ENCODE measurements around the gene TMEM131. TPM values are rescaled to one million over a fixed set of nuclear protein-coding genes. Genes with fewer than 3 reads are reported as not detected.

TMEM131 gene
- total and polyA plus RNA-seq, 2 experiments from 2014 or later, result 9.2 to 22.7 TPM

DNA sequence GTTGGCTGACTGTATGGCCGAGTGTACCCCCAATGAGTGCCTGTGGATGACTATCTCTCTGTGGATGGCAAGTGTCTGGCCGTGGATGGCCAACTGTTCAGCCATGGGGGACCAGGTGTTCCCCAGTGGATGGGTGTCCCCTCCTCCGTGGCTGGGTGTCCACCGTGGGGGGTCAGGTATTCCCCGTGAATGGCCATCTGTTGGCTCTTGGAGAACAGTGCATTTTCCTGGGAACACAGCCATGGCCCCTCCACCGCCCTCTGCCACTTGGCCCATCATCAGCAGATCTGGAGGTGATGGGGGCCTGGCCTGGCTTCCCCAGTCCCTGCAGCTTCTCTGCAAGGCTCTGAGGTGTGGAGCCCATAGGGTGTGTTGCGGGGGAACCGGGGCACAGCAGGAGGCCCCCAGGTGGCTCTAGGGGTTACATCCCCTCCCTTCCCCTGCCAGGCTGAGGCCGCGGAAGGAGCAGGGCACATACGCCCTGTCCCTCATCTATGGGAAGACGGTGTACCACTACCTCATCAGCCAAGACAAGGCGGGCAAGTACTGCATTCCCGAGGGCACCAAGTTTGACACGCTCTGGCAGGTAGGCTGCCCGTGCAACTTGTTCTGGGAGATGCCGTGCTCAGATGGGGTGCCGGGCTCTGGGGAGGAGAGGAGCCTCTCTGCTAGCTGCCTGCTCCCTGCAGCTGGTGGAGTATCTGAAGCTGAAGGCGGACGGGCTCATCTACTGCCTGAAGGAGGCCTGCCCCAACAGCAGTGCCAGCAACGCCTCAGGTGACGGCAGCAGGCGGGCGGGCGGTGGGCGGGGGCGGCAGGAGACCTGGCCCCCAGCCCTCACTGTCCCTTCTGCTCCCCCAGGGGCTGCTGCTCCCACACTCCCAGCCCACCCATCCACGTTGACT is 263.1 kb downstream of the TMEM131 start:
- no peak overlapping the region for H2AFZ ChIP-seq
- H3K4me1 ChIP-seq (ENCODE audit: insufficient read depth), result no peaks in the 10 kb centered on the region
- no peaks in the 10 kb centered on the region for H4K20me1 ChIP-seq (replicated peaks; ENCODE audit: insufficient read depth)
- DNase-seq (ENCODE audit: low spot score) (no peak), ATAC-seq (no peak)
- Mint-ChIP-seq H3K9me3 (peaks cover 5% of the 10 kb centered on the region; the same call in 1 of the 3 replicates), H3K27ac (no peak overlapping the region), H3K27me3 (ENCODE audit: insufficient read depth, low read depth, poor library complexity) (peaks cover 4% of the 10 kb centered on the region), H3K4me1 (no peaks in the 10 kb centered on the region; the same call in 2 of the 3 replicates), H3K4me3 (no peak overlapping the region), H3K36me3 (ENCODE audit: low read depth) (no peaks in the 10 kb centered on the region; the same call in 2 of the 3 replicates)
- no peaks in the 10 kb centered on the region for H3K79me2 ChIP-seq (replicated peaks; ENCODE audit: insufficient read depth)
- H3K27me3 ChIP-seq (ENCODE audit: insufficient read depth), result no peaks in the 10 kb centered on the region
- H3K27ac ChIP-seq (ENCODE audit: low read depth), result no peak overlapping the region
- H3K4me3 ChIP-seq, result no peak overlapping the region
- H3K9me2 ChIP-seq (ENCODE audit: insufficient read depth), result no peaks in the 10 kb centered on the region
- no peak overlapping the region for H3K4me2 ChIP-seq
- TF ChIP-seq, protein P1, sequence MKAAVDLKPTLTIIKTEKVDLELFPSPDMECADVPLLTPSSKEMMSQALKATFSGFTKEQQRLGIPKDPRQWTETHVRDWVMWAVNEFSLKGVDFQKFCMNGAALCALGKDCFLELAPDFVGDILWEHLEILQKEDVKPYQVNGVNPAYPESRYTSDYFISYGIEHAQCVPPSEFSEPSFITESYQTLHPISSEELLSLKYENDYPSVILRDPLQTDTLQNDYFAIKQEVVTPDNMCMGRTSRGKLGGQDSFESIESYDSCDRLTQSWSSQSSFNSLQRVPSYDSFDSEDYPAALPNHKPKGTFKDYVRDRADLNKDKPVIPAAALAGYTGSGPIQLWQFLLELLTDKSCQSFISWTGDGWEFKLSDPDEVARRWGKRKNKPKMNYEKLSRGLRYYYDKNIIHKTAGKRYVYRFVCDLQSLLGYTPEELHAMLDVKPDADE (IDR thresholded peaks at IDR 0.05), result no peak
- TF ChIP-seq CREB1 (CRISPR knock-in tag; IDR thresholded peaks at IDR 0.05; ENCODE audit: low read depth) (no peak), EZH2phosphoT487 (IDR thresholded peaks at IDR 0.05; ENCODE audit: unreplicated experiment) (no peak), JUNB (IDR thresholded peaks at IDR 0.05; ENCODE audit: unreplicated experiment) (no peak), NANOG (IDR thresholded peaks at IDR 0.05; ENCODE audit: borderline replicate concordance) (no peak), EZH2 (IDR thresholded peaks at IDR 0.05; ENCODE audit: low read depth, unreplicated experiment) (no peak), STAT1 (IDR thresholded peaks at IDR 0.05; ENCODE audit: unreplicated experiment) (no peak), POLR2AphosphoS5 (IDR thresholded peaks at IDR 0.05; ENCODE audit: low read depth) (no peak), ZNF331 (CRISPR knock-in tag; IDR thresholded peaks at IDR 0.05; ENCODE audit: low read depth) (no peak), ZNF114 (CRISPR knock-in tag; IDR thresholded peaks at IDR 0.05) (no peak)
- TF ChIP-seq, protein P2, sequence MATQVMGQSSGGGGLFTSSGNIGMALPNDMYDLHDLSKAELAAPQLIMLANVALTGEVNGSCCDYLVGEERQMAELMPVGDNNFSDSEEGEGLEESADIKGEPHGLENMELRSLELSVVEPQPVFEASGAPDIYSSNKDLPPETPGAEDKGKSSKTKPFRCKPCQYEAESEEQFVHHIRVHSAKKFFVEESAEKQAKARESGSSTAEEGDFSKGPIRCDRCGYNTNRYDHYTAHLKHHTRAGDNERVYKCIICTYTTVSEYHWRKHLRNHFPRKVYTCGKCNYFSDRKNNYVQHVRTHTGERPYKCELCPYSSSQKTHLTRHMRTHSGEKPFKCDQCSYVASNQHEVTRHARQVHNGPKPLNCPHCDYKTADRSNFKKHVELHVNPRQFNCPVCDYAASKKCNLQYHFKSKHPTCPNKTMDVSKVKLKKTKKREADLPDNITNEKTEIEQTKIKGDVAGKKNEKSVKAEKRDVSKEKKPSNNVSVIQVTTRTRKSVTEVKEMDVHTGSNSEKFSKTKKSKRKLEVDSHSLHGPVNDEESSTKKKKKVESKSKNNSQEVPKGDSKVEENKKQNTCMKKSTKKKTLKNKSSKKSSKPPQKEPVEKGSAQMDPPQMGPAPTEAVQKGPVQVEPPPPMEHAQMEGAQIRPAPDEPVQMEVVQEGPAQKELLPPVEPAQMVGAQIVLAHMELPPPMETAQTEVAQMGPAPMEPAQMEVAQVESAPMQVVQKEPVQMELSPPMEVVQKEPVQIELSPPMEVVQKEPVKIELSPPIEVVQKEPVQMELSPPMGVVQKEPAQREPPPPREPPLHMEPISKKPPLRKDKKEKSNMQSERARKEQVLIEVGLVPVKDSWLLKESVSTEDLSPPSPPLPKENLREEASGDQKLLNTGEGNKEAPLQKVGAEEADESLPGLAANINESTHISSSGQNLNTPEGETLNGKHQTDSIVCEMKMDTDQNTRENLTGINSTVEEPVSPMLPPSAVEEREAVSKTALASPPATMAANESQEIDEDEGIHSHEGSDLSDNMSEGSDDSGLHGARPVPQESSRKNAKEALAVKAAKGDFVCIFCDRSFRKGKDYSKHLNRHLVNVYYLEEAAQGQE (IDR thresholded peaks at IDR 0.05; ENCODE audit: unreplicated experiment), result no peak
- TF ChIP-seq, protein P3, sequence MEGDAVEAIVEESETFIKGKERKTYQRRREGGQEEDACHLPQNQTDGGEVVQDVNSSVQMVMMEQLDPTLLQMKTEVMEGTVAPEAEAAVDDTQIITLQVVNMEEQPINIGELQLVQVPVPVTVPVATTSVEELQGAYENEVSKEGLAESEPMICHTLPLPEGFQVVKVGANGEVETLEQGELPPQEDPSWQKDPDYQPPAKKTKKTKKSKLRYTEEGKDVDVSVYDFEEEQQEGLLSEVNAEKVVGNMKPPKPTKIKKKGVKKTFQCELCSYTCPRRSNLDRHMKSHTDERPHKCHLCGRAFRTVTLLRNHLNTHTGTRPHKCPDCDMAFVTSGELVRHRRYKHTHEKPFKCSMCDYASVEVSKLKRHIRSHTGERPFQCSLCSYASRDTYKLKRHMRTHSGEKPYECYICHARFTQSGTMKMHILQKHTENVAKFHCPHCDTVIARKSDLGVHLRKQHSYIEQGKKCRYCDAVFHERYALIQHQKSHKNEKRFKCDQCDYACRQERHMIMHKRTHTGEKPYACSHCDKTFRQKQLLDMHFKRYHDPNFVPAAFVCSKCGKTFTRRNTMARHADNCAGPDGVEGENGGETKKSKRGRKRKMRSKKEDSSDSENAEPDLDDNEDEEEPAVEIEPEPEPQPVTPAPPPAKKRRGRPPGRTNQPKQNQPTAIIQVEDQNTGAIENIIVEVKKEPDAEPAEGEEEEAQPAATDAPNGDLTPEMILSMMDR (conservative IDR thresholded peaks at IDR 0.05; ENCODE audit: low read depth in 2 of 2), result no peak
- TF ChIP-seq, protein P4, sequence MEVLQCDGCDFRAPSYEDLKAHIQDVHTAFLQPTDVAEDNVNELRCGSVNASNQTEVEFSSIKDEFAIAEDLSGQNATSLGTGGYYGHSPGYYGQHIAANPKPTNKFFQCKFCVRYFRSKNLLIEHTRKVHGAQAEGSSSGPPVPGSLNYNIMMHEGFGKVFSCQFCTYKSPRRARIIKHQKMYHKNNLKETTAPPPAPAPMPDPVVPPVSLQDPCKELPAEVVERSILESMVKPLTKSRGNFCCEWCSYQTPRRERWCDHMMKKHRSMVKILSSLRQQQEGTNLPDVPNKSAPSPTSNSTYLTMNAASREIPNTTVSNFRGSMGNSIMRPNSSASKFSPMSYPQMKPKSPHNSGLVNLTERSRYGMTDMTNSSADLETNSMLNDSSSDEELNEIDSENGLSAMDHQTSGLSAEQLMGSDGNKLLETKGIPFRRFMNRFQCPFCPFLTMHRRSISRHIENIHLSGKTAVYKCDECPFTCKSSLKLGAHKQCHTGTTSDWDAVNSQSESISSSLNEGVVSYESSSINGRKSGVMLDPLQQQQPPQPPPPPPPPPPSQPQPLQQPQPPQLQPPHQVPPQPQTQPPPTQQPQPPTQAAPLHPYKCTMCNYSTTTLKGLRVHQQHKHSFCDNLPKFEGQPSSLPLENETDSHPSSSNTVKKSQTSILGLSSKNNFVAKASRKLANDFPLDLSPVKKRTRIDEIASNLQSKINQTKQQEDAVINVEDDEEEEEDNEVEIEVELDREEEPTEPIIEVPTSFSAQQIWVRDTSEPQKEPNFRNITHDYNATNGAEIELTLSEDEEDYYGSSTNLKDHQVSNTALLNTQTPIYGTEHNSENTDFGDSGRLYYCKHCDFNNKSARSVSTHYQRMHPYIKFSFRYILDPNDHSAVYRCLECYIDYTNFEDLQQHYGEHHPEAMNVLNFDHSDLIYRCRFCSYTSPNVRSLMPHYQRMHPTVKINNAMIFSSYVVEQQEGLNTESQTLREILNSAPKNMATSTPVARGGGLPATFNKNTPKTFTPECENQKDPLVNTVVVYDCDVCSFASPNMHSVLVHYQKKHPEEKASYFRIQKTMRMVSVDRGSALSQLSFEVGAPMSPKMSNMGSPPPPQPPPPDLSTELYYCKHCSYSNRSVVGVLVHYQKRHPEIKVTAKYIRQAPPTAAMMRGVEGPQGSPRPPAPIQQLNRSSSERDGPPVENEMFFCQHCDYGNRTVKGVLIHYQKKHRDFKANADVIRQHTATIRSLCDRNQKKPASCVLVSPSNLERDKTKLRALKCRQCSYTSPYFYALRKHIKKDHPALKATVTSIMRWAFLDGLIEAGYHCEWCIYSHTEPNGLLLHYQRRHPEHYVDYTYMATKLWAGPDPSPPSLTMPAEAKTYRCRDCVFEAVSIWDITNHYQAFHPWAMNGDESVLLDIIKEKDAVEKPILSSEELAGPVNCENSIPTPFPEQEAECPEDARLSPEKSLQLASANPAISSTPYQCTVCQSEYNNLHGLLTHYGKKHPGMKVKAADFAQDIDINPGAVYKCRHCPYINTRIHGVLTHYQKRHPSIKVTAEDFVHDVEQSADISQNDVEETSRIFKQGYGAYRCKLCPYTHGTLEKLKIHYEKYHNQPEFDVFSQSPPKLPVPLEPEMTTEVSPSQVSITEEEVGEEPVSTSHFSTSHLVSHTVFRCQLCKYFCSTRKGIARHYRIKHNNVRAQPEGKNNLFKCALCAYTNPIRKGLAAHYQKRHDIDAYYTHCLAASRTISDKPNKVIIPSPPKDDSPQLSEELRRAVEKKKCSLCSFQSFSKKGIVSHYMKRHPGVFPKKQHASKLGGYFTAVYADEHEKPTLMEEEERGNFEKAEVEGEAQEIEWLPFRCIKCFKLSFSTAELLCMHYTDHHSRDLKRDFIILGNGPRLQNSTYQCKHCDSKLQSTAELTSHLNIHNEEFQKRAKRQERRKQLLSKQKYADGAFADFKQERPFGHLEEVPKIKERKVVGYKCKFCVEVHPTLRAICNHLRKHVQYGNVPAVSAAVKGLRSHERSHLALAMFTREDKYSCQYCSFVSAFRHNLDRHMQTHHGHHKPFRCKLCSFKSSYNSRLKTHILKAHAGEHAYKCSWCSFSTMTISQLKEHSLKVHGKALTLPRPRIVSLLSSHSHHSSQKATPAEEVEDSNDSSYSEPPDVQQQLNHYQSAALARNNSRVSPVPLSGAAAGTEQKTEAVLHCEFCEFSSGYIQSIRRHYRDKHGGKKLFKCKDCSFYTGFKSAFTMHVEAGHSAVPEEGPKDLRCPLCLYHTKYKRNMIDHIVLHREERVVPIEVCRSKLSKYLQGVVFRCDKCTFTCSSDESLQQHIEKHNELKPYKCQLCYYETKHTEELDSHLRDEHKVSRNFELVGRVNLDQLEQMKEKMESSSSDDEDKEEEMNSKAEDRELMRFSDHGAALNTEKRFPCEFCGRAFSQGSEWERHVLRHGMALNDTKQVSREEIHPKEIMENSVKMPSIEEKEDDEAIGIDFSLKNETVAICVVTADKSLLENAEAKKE (CRISPR knock-in tag; IDR thresholded peaks at IDR 0.05), result no peak
- no peaks in the 10 kb centered on the region for H3F3A ChIP-seq (replicated peaks; ENCODE audit: low read depth)
- no peaks in the 10 kb centered on the region for H3K36me3 ChIP-seq (ENCODE audit: insufficient read depth)
